ENCODE measurements around the gene DCC. TPM values are rescaled to one million over a fixed set of nuclear protein-coding genes. Genes with fewer than 3 reads are reported as not detected.

DCC gene
- total RNA-seq, 3 donors from 2014 or later: under 0.01 to 1.6 (median 0.15) TPM

DNA sequence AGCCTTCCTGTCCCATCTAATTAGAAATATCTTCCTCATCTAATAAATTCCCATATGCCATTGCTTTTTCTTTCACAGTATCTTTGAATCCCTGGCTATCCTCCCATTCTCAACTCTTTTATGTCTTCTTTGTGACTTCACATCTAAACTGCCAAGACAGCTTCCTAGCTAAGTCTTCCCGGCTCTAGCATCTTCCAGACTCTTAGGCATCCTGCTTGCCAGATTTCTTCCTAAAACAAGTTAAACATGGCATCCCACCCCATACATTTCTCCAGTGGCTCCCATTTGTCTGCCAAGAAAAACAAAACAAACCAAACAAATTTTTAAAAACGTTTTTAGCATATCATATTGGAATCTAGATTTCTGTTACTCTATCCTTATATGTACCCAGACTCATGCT, 1132.5 kb downstream of the DCC start:
- no peak for DNase-seq (ENCODE audit: low spot score in 2 of 2)
- Histone ChIP-seq H3K27me3 (no peaks in the 10 kb centered on the region), H3K36me3 (no peaks in the 10 kb centered on the region), H3K27ac (no peak overlapping the region), H3K9me3 (peaks cover 8 to 11% of the 10 kb centered on the region in 2 donors), H3K4me3 (no peak overlapping the region), H3K4me1 (no peaks in the 10 kb centered on the region)
- TF ChIP-seq POLR2A (IDR thresholded peaks at IDR 0.05) (no peak), POLR2AphosphoS5 (IDR thresholded peaks at IDR 0.05) (no peak)
- TF ChIP-seq, protein P1, sequence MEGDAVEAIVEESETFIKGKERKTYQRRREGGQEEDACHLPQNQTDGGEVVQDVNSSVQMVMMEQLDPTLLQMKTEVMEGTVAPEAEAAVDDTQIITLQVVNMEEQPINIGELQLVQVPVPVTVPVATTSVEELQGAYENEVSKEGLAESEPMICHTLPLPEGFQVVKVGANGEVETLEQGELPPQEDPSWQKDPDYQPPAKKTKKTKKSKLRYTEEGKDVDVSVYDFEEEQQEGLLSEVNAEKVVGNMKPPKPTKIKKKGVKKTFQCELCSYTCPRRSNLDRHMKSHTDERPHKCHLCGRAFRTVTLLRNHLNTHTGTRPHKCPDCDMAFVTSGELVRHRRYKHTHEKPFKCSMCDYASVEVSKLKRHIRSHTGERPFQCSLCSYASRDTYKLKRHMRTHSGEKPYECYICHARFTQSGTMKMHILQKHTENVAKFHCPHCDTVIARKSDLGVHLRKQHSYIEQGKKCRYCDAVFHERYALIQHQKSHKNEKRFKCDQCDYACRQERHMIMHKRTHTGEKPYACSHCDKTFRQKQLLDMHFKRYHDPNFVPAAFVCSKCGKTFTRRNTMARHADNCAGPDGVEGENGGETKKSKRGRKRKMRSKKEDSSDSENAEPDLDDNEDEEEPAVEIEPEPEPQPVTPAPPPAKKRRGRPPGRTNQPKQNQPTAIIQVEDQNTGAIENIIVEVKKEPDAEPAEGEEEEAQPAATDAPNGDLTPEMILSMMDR (IDR thresholded peaks at IDR 0.05): no peak
- intact Hi-C loops (cut with DNase I; ENCODE audit: low total_unique reads): no loop called here

DNA sequence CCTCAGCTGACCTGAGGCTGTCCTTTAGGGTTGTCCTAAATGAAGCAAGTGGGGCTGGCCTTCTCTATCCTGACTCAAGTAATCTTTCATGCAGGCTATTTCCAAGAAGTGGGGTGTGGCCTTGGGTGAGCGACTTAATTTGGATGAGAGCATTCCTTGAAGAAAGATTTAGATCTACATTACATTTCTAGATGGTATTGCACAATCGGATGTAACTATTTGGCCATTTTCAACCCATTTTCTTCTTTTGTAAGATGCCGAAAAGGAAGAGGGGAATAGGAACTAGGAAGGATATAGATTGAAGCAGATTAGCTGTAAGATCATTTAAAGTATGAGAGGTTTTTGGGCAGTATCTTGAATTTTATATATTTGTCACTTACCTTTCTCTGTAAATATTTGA, 1138.2 kb downstream of the DCC start:
- H3K36me3 ChIP-seq: no peaks in the 10 kb centered on the region
- intact Hi-C loops (cut with DNase I; ENCODE audit: low total_unique reads): no loop called here
- no peaks in the 10 kb centered on the region for H3K4me1 ChIP-seq
- no peak overlapping the region for H3K4me3 ChIP-seq
- peaks cover 8 to 11% of the 10 kb centered on the region in 2 donors for H3K9me3 ChIP-seq
- no peaks in the 10 kb centered on the region for H3K27me3 ChIP-seq
- no peak for TF ChIP-seq POLR2A (IDR thresholded peaks at IDR 0.05)
- TF ChIP-seq, protein P1 (IDR thresholded peaks at IDR 0.05): no peak
- no peak for TF ChIP-seq POLR2AphosphoS5 (IDR thresholded peaks at IDR 0.05)
- H3K27ac ChIP-seq: no peak overlapping the region
- no peak for DNase-seq (ENCODE audit: low spot score in 2 of 2)

DNA sequence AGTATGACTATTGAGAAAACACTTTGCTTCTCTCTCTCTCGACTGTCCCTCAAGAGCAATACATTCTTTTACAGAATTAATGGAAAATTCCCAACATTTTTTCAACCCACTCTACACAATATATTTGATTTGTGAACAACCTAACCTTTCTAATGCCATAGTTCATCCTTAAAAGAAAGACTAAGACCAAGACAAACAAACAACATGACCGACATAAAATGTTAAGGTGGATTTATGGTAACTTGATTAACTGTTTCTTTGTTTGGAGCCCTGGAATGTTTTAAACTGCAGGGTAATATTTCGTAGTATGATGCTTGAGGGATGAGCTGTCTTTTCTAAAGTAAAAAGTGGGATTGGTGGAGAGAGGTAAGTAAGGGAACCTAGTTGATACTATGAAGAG, 1146.3 kb downstream of the DCC start:
- H3K4me3 ChIP-seq: no peak overlapping the region
- TF ChIP-seq, protein P1 (IDR thresholded peaks at IDR 0.05): no peak
- TF ChIP-seq POLR2A (IDR thresholded peaks at IDR 0.05): no peak
- H3K4me1 ChIP-seq: no peaks in the 10 kb centered on the region
- no peaks in the 10 kb centered on the region for H3K9me3 ChIP-seq
- intact Hi-C loops (cut with DNase I; ENCODE audit: low total_unique reads): no loop called here
- no peaks in the 10 kb centered on the region for H3K36me3 ChIP-seq
- H3K27ac ChIP-seq: no peak overlapping the region
- DNase-seq (ENCODE audit: low spot score in 2 of 2): no peak
- no peaks in the 10 kb centered on the region for H3K27me3 ChIP-seq

DNA sequence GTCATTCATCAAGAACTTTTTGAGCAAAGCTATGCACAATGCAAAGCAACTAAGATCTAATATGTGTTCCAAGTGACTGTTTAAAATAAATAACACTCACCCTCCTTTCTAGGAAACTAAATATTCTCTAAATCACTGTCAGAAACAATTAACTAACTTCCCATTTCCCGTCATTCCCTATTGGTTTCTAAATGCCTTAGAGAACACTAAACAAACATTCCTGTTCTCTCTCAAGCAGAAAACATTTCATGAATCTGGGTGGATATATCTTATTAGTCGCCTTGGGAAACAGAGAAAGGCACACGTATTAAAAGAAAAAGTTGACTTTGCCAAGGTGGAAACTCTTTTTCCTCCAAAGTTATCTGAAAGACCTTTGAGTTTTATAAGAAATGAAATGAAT, 1149.3 kb downstream of the DCC start:
- H3K4me1 ChIP-seq: no peaks in the 10 kb centered on the region
- H3K4me3 ChIP-seq: no peak overlapping the region
- TF ChIP-seq POLR2AphosphoS5 (IDR thresholded peaks at IDR 0.05) (no peak), POLR2A (IDR thresholded peaks at IDR 0.05) (no peak)
- TF ChIP-seq, protein P1 (IDR thresholded peaks at IDR 0.05): no peak
- DNase-seq (ENCODE audit: low spot score in 2 of 2): no peak
- no peaks in the 10 kb centered on the region for H3K36me3 ChIP-seq
- H3K9me3 ChIP-seq: no peaks in the 10 kb centered on the region
- intact Hi-C loops (cut with DNase I; ENCODE audit: low total_unique reads): no loop called here
- no peaks in the 10 kb centered on the region for H3K27me3 ChIP-seq
- H3K27ac ChIP-seq: no peak overlapping the region

DNA sequence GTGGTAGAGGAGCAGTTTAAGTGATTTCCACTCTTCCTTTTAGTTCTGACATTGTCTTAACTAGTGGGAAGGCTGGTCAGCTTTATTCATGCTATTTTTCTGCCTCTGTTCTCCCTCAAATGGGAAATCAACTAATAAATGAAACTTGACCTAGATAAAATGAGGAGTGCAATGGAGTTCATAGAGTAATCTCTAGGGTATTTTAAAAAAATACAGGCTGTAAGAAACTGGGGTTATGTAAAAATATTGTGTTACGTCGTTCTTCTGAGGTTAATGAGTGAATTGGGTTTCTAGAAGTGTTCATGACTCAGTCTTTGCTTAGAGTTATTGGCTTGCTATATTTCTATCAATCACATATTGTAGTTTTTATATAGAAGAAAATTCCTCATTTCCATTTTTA, 1150.0 kb downstream of the DCC start:
- intact Hi-C loops (cut with DNase I; ENCODE audit: low total_unique reads): no loop called here
- TF ChIP-seq POLR2A (IDR thresholded peaks at IDR 0.05) (no peak), POLR2AphosphoS5 (IDR thresholded peaks at IDR 0.05) (no peak)
- TF ChIP-seq, protein P1 (IDR thresholded peaks at IDR 0.05): no peak
- no peak overlapping the region for H3K27ac ChIP-seq

More for the DNA sequence above, 1150.0 kb downstream of the DCC start:
- DNase-seq (ENCODE audit: low spot score in 2 of 2): no peak
- H3K9me3 ChIP-seq: no peaks in the 10 kb centered on the region
- no peaks in the 10 kb centered on the region for H3K27me3 ChIP-seq
- no peaks in the 10 kb centered on the region for H3K4me1 ChIP-seq
- no peaks in the 10 kb centered on the region for H3K36me3 ChIP-seq
- H3K4me3 ChIP-seq: no peak overlapping the region
